Cortex of kidney (tissue), 1 donor: ENCODE data around the gene KLC1.

Experiments
- DNase-seq: peaks from one replicate; lab custom pipeline; 2025; lab: John Stamatoyannopoulos, UW

KLC1 gene

DNA sequence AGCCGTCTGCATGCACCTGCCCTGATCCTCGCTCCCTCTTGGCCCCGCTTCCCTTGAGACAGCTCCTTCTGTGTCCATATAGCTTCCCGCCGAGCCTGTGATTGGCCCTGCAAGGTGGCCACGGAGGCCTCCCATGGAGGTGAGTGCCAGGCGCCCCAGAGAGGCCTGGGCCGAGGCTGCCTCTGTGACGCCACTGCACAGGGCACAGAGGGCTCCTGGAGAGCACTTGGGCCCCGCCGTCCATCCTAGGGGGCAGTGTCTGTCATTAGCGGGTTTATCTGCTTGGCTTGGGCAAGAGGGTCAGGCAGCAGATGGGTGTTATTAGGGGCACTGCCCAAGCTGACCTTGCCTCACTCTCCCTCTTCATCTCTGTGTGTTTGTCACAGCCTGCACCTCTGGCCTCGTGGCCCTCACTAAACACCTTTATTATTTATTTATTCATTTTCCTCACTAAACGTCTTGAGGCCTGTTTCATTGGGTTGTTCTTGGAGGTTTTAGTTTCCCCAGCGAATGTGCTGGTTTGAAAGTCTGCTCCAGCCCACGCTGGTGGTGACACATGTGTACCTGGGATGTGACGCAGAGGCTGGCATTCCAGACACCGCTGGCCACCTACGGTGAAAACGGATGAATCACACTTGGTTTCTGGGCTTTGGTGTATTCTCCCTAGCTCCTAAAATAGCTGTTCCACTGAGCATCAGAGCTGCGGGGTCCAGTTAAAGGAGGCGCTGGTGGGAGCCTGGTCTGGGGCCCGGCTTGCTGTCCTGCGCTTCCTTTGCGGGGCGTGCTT, 92.5 kb downstream of the KLC1 start:
- no peak for DNase-seq

GRCh38 chr14:103723748-103724081, 94.7 kb downstream of the KLC1 start:
- no peak for DNase-seq

GRCh38 chr14:103724116-103724515, 95.1 kb downstream of the KLC1 start:
- DNase-seq, result no peak

- no peak for DNase-seq
These were observed 96.1 kb downstream of the KLC1 start for GRCh38 chr14:103725001-103725682.

- DNase-seq, result no peak
These were observed 96.9 kb downstream of the KLC1 start for GRCh38 chr14:103725739-103726395.

GRCh38 chr14:103726474-103726873, 97.5 kb downstream of the KLC1 start:
- no peak for DNase-seq

GRCh38 chr14:103727313-103727980, 98.4 kb downstream of the KLC1 start:
- DNase-seq, result no peak

GRCh38 chr14:103728141-103728540, 99.1 kb downstream of the KLC1 start:
- no peak for DNase-seq

- DNase-seq, result no peak
These were observed 99.7 kb downstream of the KLC1 start for GRCh38 chr14:103728721-103729120.

- no peak for DNase-seq
These were observed 100.8 kb downstream of the KLC1 start for GRCh38 chr14:103729496-103730448.

DNA sequence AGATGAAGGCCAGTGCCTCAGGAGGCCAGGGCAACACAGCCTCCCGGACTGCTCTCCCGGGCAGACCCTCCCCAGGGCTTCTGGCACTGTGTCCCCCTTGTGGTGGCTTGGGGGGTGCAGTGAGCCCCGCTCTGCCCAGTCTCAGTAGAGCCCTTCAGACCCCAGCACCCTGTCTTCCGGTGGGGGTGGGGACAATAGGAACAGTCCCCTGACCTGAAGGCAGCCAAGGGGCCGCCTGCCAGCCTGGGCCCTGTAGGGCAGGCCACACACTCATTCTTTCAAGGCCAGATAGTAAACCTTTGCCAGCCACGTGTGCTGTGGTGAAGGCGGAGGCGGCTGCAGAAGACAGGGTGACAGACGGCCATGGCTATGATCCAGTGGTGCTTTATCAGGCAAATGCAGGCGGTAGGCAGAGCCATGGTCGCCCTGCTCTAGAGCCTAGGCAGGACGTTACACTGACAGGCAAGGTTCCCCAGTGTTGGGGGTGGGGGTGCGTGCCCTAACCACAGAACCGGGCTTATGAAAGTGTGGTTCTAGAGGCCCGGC, 101.6 kb downstream of the KLC1 start:
- no peak for DNase-seq

GRCh38 chr14:103731481-103731880, 102.5 kb downstream of the KLC1 start:
- no peak for DNase-seq

DNA sequence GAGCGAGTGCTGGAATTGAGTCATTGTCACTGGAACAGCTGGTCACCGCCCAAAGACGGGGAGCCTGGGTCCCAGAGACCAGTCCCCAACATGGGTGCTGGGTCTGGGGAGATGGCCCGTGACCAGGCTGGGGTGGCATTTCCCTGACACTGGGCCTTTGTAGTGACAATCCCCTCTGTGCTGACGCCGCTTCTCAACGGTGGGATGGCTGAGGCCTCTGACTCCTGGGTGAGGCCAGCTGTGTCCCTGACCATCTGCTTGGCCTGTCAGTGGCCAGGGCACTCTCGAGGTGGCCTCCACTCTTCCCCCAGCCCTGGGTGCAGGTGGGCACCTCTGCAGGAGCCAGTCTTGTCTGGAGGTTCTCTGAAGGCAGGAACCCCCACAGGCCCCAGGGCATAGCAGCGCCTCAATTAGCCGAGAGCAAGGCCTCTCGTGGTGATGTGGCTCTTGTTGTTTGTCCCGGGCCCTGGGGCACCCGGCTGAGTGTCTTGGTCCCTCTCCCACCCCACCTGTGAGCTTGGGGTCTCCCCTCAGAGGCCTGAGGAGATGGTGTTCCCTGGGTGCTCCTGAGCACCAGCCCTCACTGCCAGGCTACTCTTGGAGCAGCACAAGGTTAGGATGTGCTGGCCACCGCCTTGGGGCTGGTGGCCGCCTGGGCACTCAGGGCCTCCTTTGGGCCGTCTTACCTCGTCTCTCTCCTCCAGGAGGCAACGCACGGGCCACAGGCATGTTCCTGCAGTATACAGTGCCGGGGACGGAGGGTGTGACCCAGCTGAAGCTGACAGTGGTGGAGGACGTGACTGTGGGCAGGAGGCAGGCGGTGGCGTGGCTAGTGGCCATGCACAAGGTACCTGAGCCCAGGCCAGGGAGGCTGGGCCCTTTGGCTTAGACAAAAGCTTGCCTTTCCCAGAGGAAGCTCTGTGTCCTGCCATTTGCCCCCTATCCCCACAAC, 103.2 kb downstream of the KLC1 start:
- DNase-seq, result no peak

GRCh38 chr14:103732868-103733620, 104.0 kb downstream of the KLC1 start:
- DNase-seq, result no peak

GRCh38 chr14:103733651-103734050, 104.6 kb downstream of the KLC1 start:
- no peak for DNase-seq

- no peak for DNase-seq
These were observed 105.3 kb downstream of the KLC1 start for GRCh38 chr14:103734081-103734888.

DNA sequence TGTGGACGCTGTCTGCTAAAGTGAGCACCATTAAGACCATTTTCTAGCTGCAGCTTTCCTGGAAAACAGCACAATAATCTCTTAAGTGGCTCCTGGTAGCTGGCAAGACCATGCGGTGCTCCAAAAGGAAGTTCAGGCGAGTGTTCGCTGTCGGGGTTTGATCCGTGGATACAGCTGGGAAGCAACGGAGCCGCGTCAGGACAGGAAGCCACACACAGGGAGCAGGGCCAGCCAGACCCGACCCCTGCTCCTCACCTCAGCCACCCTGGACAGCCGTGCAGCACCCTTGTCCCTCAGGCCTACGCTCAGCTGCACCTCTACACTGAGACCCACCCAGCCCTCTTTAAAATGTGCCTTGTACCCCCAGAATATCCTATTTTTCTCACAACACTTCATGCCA, 106.0 kb downstream of the KLC1 start:
- DNase-seq, result no peak

DNA sequence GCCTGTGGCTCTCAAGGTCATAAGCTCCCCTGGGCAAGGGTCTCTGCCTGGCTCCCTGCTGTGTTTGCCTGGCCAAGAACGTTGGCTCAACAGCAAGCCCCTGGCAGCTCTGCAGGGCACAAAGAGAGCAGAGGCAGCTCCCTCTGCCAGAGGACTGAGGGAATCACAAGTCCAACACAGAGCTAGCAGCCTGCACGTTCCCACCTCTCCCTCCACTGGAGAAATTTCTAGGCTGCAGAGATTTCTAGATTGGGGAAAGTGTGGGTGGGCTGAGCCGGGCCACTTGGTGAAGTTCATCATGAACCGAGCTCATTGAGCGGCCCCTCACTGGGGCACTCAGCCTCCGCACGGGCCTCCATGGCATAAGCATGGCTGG, 106.4 kb downstream of the KLC1 start:
- DNase-seq, result no peak
